ENCODE measurements around the gene HPSE2. TPM values are rescaled to one million over a fixed set of nuclear protein-coding genes. Genes with fewer than 3 reads are reported as not detected.
"Not testable (repeated sequence)": the region's sequence is repeated elsewhere in the genome, so short reads cannot be mapped to it uniquely, and the experiment has no call there.

Gene HPSE2
- total RNA-seq, 4 donors from 2014 or later: 1.1 TPM; not detected in 3

GRCh38 chr10:99170116-99170675, 65.5 kb downstream of the HPSE2 start:
- intact Hi-C loops (cut with DNase I; ENCODE audit: low total_unique reads): no loop called here
- ATAC-seq (no peak), DNase-seq (no peak)

GRCh38 chr10:99161165-99161564, 74.5 kb downstream of the HPSE2 start:
- no peak overlapping the region for H3K27ac ChIP-seq
- H3K4me1 ChIP-seq: no peaks in the 10 kb centered on the region
- H3K27me3 ChIP-seq: no peaks in the 10 kb centered on the region
- H3K4me3 ChIP-seq: no peak overlapping the region
- H3K9me3 ChIP-seq: no peaks in the 10 kb centered on the region
- intact Hi-C loops (cut with DNase I; ENCODE audit: low total_unique reads) (no loop called here), in situ Hi-C loops (cut with MboI; ENCODE audit: low sequenced_read_pairs in 4 of 4) (no loop called here)
- H3K36me3 ChIP-seq: no peaks in the 10 kb centered on the region
- TF ChIP-seq POLR2A (IDR thresholded peaks at IDR 0.05): no peak
- no peak for TF ChIP-seq CTCF (IDR thresholded peaks at IDR 0.05 in 4 of 5, conservative IDR thresholded peaks at IDR 0.05 in 1 of 5)
- ATAC-seq (no peak), DNase-seq (no peak)

More at GRCh38 chr10:99170116-99170675, 65.5 kb downstream of the HPSE2 start:
- Histone ChIP-seq H3K4me1 (no peaks in the 10 kb centered on the region), H3K4me3 (no peak overlapping the region), H3K27ac (no peak overlapping the region), H3K36me3 (no peaks in the 10 kb centered on the region), H3K9me3 (no peaks in the 10 kb centered on the region), H3K27me3 (no peaks in the 10 kb centered on the region)
- in situ Hi-C loops (cut with MboI; ENCODE audit: low sequenced_read_pairs in 4 of 4): no loop called here
- TF ChIP-seq CTCF (IDR thresholded peaks at IDR 0.05 in 4 of 5, conservative IDR thresholded peaks at IDR 0.05 in 1 of 5) (no peak), POLR2A (IDR thresholded peaks at IDR 0.05) (no peak)

- TF ChIP-seq CTCF (IDR thresholded peaks at IDR 0.05 in 4 of 5, conservative IDR thresholded peaks at IDR 0.05 in 1 of 5) (no peak), POLR2A (IDR thresholded peaks at IDR 0.05) (no peak)
- no peak for ATAC-seq
- Histone ChIP-seq H3K4me1 (no peaks in the 10 kb centered on the region), H3K27ac (no peak overlapping the region), H3K27me3 (no peaks in the 10 kb centered on the region), H3K36me3 (no peaks in the 10 kb centered on the region), H3K4me3 (no peak overlapping the region), H3K9me3 (no peaks in the 10 kb centered on the region)
- intact Hi-C loops (cut with DNase I; ENCODE audit: low total_unique reads): no loop called here
- in situ Hi-C loops (cut with MboI; ENCODE audit: low sequenced_read_pairs in 4 of 4): no loop called here
- no peak for DNase-seq
Measured at GRCh38 chr10:99143651-99144050, 92.0 kb downstream of the HPSE2 start.

GRCh38 chr10:99143011-99143410, 92.6 kb downstream of the HPSE2 start:
- H3K36me3 ChIP-seq: no peaks in the 10 kb centered on the region
- in situ Hi-C loops (cut with MboI; ENCODE audit: low sequenced_read_pairs in 4 of 4) (no loop called here), intact Hi-C loops (cut with DNase I; ENCODE audit: low total_unique reads) (no loop called here)
- no peak for TF ChIP-seq POLR2A (IDR thresholded peaks at IDR 0.05)
- TF ChIP-seq CTCF (IDR thresholded peaks at IDR 0.05 in 4 of 5, conservative IDR thresholded peaks at IDR 0.05 in 1 of 5): no peak
- H3K27ac ChIP-seq: no peak overlapping the region
- H3K9me3 ChIP-seq: no peaks in the 10 kb centered on the region
- no peaks in the 10 kb centered on the region for H3K27me3 ChIP-seq
- DNase-seq: no peak
- no peak overlapping the region for H3K4me3 ChIP-seq
- no peaks in the 10 kb centered on the region for H3K4me1 ChIP-seq
- ATAC-seq: no peak

GRCh38 chr10:99132897-99133296, 102.8 kb downstream of the HPSE2 start:
- H3K9me3 ChIP-seq; H3K27me3 ChIP-seq; H3K4me1 ChIP-seq; H3K27ac ChIP-seq; in situ Hi-C loops (cut with MboI; ENCODE audit: low sequenced_read_pairs in 4 of 4); ATAC-seq; intact Hi-C loops (cut with DNase I; ENCODE audit: low total_unique reads); DNase-seq; H3K4me3 ChIP-seq; H3K36me3 ChIP-seq: not testable (repeated sequence)

All from gastrocnemius medialis (tissue), 4 donors.